ENCODE data around the gene WDFY4.

- TF ChIP-seq CTCF (conservative IDR thresholded peaks at IDR 0.05; ENCODE audit: low read length) (no peak), EZH2phosphoT487 (IDR thresholded peaks at IDR 0.05; ENCODE audit: borderline replicate concordance) (no peak)
Observed at GRCh38 chr10:48671914-48672595, 12.6 kb upstream of the WDFY4 start.
